HG03521 (cell line): Measurements from ENCODE around the gene CPAMD8.
"Not testable (repeated sequence)": the region's sequence is repeated elsewhere in the genome, so short reads cannot be mapped to it uniquely, and the experiment has no call there.

Experiments used
- ATAC-seq: cut with Tn5 transposase; IDR thresholded peaks from one replicate; pipeline ENCODE4 v1.9.1; 2021; ENCODE audit warnings: mild to moderate bottlenecking, moderate library complexity; ENCODE audit not compliant: unreplicated experiment

The CPAMD8 gene

GRCh38 chr19:16877581-16877980, 149.0 kb downstream of the CPAMD8 start:
- ATAC-seq = no peak

DNA sequence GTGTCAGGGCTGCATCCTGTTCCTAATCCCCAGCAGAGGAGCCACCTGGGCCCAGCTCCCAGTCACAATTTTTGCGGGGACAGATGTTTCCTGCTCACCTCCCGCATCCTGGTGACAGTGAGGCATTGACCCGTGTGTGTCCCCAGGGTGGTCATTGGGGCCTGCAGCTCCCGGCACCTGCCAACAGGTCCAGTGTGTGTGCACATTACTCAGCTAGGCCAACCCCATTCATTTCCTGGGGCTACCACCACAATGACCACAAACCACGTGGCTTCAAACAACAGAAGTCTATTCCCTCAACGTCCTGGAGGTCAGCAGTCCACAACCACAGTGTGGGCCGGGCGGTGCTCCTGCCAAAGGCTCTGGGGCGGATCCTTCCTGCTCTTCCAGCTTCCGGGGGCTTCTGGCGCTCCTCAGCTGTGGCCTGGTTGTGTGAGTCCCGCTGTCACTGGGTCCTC, 149.7 kb downstream of the CPAMD8 start:
- ATAC-seq = no peak

DNA sequence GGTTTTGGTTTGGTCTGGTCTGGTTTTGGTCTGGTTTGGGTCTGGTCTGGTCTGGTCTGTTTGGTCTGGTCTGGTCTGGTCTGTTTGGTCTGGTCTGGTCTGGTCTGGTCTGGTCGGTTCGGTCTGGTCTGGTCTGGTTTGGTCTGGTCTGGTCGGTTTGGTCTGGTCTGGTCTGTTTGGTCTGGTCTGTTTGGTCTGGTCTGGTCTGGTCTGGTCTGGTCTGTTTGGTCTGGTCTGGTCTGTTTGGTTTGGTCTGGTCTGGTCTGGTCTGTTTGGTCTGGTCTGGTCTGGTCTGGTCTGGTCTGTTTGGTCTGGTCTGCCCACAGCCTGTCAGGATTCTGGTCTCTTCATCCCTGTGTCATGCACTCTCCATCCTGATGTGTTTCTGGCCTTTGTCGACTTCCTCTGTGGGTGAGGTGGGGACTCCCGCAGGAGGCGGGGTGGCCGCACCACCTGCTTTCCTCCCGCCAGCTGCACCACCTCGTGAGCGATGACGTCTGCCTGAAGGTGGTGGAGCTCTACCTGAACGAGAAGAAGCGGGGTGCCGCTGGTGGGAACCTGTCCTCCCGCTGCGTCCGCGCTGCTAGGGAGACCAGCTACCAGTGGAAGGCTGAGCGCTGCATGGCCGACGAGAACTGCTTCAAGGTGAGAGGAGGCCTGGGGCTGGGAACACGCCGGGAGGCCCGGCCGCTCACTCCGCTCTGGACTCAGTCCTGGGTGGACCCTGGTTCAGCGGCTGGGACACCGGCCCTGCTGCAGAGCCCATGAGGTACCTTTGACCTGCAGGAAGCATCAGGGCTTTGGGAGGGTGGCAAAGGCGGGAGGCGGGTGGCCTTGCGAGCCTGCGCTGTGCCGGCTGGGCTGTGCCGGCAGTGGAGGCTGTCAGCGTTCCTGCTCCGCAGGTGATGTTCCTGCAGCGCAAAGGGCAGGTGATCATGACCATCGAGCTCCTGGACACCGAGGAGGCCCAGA, 150.7 kb downstream of the CPAMD8 start:
- no peak for ATAC-seq

DNA sequence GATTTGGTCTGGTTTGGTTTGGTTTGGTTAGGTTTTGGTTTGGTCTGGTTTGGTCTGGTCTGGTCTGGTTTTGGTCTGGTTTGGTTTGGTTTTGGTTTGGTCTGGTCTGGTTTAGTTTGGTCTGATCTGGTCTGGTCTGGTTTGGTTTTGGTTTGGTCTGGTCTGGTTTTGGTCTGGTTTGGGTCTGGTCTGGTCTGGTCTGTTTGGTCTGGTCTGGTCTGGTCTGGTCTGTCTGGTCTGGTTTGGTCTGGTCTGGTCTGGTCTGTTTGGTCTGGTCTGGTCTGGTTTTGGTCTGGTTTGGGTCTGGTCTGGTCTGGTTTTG, 151.7 kb downstream of the CPAMD8 start:
- ATAC-seq = not testable (repeated sequence)

DNA sequence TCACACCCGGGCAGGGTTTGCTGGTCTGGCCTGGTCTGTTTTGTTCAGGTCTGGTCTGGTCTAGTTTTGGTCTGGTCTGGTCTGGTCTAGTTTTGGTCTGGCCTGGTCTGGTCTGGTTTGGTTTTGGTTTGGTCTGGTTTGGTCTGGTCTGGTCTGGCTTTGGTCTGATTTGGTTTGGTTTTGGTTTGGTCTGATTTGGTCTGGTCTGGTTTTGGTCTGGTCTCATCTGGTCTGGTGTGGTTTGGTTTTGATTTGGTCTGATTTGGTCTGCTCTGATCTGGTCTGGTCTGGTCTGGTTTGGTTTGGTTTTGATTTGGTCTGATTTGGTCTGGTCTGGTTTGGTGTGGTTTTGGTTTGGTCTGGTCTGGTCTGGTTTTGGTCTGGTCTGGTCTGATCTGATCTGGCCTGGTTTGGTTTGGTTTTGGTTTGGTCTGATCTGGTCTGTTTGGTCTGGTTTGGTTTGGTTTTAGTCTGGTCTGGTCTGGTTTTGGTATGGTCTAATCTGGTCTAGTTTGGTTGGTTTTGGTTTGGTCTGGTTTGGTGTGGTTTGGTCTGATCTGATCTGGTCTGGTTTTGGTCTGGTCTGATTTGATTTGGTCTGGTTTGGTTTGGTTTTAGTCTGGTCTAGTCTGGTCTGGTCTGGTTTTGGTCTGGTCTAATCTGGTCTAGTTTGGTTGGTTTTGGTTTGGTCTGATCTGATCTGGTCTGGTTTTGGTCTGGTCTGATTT, 152.2 kb downstream of the CPAMD8 start:
- no peak for ATAC-seq

- no peak for ATAC-seq
These were observed 153.0 kb downstream of the CPAMD8 start for GRCh38 chr19:16873594-16873993.

GRCh38 chr19:16872728-16873127, 153.9 kb downstream of the CPAMD8 start:
- no peak for ATAC-seq

DNA sequence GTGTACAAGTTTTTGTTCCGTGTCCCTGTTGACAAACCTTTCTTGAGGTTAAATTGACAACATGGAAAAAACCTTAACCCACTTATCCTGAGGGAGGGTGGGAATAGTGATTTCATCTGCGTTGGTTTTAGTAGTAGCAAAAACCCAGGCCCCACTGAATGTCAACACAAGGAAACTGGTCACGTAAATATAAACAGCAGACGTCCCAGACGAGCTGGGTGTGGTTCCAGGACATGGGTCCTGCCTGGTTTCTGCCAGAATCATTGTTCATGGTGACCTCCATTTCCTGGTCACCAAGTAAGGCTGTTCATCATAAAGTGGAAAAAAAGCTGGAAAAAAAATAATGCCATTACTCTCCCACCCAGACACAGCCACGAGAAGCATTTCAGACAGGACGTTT, 154.7 kb downstream of the CPAMD8 start:
- ATAC-seq = no peak

- no peak for ATAC-seq
These were observed 157.2 kb downstream of the CPAMD8 start for GRCh38 chr19:16869331-16869972.

GRCh38 chr19:16868423-16869130, 158.0 kb downstream of the CPAMD8 start:
- ATAC-seq = no peak

DNA sequence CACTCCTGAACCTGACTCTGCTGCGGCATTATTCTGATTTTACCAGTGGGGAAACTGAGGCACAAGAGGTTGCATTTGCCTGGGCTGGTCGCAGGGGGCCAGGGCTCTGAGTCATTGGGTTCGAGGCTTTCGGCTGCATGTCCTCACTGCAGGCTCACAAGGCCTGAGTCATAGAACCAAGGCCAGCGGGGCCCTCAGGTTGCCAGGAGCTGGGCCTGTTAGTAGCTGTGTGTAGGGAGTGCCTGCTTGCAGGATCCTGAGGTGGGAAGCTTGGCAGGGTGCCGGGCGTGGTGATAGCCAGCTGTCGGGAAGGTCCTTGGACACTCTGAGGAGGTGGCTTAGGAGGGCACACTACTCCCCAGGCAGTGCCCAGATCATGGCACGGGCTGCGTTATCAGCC, 159.4 kb downstream of the CPAMD8 start:
- no peak for ATAC-seq

- no peak for ATAC-seq
These were observed 163.7 kb downstream of the CPAMD8 start for GRCh38 chr19:16862826-16863415.

DNA sequence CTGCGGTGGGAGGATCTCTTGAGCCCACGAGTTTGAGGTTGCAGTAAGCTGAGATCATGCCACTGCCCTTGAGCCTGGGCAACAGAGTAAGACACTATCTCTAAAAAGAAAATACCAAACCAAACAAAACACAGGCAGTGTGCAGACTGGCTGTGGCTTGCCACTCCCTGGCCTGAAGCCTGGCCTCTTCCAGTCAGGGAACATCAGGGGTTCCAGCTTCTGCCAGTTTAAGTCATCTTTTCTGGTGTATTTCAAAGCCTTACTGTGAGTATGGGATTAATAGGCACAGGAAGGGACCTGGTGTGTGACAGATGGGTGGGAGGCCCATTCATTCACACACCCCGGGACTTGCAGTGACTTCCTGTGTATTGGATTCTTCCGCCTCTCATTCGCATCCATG, 164.8 kb downstream of the CPAMD8 start:
- no peak for ATAC-seq

DNA sequence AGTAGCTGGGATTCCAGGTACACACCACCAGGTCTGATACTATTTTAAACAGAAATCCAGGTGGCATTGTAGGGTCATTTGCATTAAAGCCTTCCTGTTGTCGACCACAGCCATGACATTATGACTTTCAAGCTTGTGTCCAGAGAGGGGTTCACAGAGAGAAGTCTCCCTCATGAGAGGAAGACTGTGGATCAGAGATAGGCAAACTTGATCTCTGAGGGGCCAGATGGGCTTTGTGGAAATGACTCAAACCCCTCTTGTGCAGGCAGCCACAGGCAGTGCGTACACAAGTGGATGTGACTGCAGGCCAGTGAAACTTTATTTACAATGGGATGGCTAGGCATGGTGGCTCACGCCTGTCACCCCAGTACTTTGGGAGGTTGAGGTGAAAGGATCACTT, 165.6 kb downstream of the CPAMD8 start:
- no peak for ATAC-seq

GRCh38 chr19:16860118-16860517, 166.5 kb downstream of the CPAMD8 start:
- ATAC-seq = no peak

- no peak for ATAC-seq
These were observed 167.0 kb downstream of the CPAMD8 start for GRCh38 chr19:16859626-16860025.

GRCh38 chr19:16856091-16856490, 170.5 kb downstream of the CPAMD8 start:
- ATAC-seq = no peak

- no peak for ATAC-seq
These were observed 173.5 kb downstream of the CPAMD8 start for GRCh38 chr19:16853066-16853465.

DNA sequence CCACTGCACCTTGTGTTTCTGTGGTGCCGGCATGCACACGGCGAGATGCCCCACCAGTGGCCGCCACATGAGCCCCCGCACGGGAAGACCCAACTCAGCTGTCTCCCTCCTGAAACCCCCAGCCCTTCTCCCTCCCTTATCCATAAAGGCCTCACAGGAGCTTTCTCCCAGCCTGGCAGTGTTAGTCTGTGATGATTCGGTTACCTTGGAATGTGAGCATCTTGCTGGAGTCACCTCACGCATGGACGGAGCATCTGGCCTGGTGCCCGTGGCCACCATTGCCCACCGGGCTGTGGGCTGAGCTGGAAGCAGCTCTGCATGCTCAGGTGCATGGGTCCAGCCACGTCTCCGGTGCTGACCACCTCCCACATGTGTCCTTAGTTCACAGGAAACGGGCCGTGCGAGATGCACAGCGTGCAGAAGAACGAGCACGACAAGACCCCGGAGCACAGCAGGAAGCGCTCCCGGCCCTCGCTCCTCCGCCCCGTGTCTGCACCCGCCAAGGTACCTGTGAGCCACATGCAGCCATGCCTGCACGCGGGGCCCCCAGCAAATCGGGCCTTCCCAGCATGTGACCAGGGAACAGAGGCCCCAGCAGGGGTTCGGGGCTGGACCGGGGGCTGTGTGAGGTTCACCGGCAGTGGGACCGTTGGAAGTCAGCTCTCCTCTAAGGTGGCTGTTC, 175.4 kb downstream of the CPAMD8 start:
- no peak for ATAC-seq

GRCh38 chr19:16850133-16850532, 176.5 kb downstream of the CPAMD8 start:
- no peak for ATAC-seq
